Measurements from ENCODE around the gene AGAP3.
"Not testable (repeated sequence)": the region's sequence is repeated elsewhere in the genome, so short reads cannot be mapped to it uniquely, and the experiment has no call there.

AGAP3 gene

DNA sequence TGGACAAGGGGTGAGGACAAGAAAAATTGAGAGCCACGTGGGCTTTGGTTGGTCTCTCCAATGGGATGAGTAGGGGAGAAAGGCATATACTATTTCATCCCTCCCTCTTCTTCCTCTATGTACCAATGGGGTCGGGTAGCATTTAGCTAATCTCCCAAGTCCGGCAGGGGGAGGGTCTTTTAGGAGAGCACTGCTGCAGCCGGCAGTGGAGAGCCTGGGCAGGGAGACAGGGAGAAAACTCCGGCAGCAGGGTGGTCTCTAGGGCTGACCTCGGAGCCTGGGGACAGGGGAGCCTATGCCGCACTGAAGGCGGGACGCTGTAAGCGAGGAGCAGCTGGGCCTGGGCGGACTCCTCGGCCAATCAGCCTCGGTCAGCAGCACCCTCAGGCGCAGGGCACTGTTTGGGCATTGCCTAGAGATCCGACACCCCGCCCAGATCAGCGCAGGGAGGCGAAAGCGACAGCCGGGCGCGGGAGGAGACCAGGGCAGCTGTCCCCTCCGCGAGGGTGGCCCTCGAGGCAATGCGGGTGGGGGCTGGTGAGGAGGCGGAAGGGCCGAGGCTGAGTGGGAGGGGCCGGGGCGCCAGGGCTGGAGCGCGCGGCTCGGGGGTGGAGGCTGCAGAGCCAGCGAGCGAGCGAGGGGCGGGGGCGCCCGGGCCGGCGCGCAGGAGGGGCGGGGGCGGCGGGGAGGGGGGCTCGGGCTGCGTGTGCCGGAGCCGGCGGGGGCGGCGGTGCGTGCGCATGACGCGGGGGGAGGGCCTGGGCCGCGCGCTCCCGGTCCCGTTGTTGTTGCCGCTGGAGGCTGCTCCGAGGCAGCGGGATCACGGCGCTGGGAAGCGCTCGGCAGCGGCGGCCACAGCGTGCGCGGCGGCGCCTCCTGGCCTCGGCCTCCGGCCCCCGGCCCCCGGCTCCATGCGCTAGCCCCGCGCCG, at the start of gene AGAP3:
AGAP3 (plus strand) TSS at position 785 of the 930 bp plus-strand sequence. CDS start 267 bp downstream, outside the sequence.
- peak in 1 of 2 donors; percentile 42 for DNase-seq (ENCODE audit: low read depth in 2 of 2)

DNA sequence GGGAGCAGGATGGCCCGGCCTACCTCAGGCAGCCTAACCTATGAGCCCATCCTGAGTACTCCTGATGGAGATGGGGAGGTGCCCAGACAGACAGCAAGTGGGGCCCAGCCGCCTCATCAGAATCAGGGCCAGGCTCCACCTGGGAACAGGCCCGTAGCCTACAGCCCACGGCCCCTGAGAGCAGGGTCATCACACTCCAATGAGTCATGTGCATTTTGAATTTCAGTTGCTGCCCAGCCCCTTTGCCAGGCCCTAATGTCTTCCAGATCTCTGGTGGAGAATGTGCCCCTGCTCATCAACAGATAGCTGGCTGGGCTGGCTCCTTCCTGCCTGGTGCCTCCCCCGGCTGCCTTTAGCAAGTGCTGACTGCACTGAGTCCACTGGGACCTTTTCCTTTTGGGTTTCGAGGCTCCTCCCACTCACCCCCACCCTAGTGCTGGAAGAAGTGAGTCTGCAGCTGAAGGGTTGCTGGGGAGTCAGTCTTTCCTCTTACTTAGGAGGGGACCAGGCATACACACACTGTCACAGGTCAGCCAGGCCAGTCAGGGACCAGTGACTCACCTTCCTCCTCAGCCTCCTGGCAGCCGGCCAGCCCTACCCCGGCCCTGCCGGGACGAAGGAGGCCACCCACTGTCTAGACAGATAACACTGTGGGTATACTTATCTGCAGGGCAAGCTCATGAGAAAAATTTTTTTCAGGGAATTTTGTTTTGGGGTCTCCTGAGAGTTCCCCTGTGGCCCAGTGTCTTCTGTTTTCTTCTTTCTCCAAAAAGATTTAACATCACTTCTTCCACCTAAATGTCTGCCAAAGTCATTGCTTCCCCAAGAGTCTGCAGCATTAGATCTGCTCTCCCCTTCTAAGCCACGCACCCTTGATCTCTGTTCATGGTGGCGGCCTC, 47.1 kb upstream of the AGAP3 start:
- DNase-seq (ENCODE audit: low read depth in 2 of 2) = peak; percentile 58 to 65

DNA sequence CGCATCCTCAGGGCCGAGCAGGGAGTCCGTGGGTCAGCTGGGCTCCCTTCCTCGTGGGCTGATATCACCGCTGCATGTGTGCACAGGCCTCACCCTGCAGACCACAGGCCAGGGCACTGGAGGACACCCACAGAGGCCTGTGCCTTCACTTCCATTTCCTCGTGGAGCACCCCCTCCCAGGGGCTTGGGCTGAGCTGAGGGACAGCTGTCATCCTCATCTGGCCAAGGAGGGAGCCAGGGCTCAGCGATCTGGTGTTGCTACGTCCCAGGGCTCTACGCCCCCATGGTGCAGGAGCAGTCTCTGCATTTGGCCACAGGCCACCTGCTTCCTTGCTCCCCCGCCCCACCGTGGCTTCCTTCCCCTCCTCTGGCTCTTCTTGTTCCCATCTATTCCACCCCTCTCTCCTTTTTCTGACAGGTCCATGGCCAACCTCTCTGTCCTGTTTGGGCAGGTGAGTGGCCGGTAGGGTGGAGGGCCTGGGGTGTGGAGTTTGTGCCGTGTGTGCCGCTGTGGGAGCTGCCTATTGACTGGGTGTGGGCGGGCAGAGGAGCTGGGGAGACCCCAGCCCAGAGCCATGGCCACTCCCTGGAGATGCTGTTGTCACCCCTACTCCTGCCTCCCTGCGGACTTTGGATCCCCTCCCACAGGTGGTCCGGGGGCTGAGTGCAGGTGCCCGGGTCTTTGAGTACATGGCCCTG, 46.3 kb upstream of the AGAP3 start:
- DNase-seq (ENCODE audit: low read depth in 2 of 2) = no peak

DNA sequence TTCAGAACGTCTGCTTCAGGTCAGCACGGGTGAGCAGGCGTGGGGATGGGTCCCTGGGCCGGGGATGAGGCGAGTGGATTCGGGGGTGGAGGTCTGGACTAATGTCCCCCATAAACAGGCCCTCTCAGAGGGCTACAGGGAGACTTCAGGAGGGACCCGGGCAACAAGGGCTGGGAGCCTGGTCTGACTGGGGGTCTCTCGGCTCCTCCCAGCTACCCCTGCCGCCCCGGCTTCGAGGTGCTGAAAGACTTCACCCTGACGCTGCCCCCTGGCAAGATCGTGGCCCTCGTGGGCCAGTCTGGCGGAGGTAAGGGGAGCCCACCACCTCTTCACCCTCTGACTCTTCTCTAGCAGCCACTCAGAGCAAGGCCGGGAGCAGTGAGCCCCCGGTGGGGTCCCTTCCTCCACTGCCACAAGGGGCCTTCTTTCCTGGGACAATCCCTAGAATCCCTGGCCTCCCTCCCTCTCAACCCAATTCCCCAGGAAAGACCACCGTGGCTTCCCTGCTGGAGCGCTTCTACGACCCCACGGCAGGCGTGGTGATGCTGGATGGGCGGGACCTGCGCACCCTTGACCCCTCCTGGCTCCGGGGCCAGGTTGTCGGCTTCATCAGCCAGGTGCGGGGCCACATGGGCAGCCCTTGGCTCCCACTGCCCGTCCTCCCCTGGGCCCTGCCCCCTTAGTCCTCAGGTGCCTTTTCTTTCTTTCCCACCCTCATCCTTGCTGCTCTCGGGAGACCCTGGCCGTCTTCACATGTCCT, 45.5 kb upstream of the AGAP3 start:
- DNase-seq (ENCODE audit: low read depth in 2 of 2) = no peak

DNA sequence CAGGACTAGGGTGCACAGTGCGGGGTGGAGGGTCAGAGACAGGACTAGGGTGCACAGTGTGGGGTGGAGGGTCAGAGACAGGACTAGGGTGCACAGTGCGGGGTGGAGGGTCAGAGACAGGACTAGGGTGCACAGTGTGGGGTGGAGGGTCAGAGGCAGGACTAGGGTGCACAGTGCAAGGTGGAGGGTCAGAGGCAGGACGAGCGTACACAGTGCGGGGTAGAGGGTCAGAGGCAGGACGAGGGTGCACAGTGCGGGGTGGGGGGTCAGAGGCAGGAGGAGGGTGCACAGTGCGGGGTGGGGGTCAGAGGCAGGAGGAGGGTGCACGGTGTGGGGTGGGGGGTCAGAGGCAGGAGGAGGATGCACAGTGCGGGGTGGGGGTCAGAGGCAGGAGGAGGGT, 42.8 kb upstream of the AGAP3 start:
- DNase-seq (ENCODE audit: low read depth in 2 of 2) = not testable (repeated sequence)

DNA sequence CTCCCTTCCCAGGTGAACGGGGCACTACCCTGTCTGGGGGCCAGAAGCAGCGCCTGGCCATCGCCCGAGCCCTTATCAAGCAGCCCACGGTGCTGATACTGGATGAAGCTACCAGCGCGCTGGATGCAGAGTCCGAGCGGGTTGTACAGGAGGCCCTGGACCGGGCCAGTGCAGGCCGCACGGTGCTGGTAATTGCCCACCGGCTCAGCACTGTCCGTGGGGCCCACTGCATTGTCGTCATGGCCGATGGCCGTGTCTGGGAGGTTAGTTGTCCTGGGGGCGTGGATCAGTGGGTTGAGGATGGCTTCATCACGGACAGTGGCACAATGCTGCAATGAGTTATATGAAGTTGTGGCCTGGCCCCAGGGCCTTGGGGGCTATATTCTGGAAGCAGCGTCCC, 42.3 kb upstream of the AGAP3 start:
- DNase-seq (ENCODE audit: low read depth in 2 of 2) = no peak

DNA sequence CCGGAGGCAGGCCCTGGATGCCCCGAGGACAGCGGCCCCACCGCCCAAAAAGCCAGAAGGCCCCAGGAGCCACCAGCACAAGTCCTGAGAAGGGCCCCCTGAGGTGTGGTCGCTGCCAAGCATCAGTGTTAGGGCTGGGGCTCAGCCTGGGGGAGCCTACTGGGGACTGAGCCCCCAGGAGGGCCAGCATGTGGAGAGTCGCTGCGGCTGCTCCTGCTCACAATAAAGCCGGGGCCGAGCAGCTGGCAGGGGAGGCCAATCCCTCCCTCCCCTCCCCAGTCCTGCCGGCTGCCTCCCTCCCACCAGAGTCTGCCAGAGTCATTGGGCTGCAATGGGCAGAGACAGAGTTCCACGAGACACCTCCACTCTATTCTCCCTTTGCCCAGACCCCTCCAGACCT, 41.0 kb upstream of the AGAP3 start:
- DNase-seq (ENCODE audit: low read depth in 2 of 2) = no peak

DNA sequence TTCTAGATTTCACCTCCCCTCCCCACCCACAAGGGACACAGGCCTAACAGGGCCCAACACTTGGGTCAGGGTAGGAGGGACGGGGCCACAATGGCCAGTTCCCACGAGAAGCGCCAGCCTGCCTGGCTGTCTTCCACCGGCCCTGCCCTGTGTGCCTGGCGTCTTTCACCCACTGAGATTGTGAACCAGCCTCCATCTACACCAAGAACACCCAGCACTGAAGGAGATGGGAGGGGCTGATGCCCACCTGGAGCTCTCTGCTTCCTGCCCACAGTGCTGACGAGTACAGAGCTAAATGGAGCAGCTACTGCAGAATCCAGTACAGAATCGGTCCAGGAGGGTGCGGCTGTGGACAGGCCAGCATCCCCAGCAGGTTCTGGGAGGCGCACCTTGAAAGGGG, 40.3 kb upstream of the AGAP3 start:
- no peak for DNase-seq (ENCODE audit: low read depth in 2 of 2)

DNA sequence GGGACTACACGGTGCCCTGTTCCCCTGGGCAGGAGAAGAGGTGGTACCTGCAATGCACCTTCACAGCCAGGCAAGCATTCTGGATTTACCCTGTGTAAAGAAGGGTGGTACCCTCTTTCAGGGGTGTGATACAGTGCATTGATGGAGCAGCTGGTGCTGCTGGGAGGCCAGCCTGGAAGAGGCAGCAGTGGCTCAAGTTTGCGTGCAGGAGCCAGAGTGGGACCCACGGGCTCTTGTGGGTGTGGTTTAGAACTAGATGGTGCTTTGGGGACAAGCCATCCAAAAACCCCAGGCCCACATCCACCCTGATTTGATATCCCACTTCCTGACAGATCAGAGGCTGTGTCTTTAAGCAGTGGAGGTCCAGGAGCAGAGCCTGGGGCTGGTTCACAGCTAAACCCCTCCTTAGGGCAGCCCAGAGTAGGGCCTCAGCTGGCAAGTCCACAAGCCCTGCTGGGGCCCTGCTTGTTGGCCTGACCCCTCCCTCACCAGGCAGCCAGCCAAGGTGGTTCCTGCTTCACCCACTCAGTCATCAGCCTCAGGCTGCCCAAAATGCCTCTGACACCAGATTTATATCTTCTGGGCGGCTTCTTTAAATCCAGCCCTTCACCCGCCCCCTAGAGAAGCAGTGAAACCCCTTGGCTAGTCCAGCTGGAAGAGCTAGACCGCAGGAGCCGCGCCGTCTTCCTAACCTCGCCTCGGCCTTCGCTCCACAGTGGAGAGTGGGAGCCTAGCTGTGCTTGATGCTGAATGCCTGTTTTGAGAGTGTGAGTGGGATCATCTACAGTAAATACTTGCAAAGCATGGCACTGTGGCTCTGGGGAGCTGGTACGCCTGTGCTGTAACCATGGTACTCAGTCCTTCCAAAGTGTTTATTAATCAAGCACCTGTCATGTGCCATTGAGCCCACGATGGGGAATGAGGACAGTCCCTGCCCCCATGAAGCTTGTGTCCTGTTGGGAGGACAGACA, 39.4 kb upstream of the AGAP3 start:
- no peak for DNase-seq (ENCODE audit: low read depth in 2 of 2)

DNA sequence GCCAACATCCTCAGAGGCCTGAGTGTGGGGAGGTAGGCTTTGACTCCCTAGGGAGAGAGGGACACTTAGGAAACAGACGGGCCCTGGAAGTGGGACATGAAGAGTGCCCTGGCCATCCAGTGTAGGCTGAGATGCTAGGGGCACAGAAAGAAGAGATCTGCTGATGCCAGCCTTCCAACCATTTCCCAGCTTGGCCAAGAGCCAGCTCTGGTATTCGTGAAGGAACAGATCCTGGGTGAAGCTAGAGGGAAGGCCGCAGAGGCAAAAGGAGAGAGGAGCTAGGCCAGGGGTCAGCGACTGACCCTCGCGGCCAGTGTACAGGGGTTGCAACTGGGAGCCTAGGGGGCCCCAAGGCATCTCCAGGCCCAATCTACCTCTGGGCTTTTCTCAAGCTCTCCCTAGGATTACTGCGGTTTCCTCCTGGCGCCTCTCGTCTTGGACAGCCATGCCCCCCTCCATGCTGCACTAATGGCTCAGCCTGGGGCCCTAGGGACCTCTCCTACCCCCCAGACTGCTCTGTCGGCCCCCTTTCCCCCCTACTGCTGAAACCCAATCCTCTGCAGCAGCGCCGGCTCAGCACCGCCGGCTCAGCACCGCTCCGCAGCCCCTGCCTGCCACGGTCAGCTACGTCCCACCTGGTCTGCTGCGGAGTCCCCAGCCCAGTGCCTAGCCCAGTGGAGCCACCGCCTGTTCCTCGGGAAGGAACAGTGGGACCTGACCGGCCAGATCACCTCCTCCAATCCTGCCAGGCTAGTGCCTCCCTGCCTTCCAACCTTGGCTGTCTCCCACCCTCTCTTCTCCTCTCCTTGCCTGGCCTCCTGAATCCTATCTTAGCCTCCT, 38.1 kb upstream of the AGAP3 start, which contains the start of gene ASIC3:
ASIC3 (plus strand) TSS at position 556 of the 840 bp plus-strand sequence. CDS start 355 bp downstream, outside the sequence.
- DNase-seq (ENCODE audit: low read depth in 2 of 2) = no peak

DNA sequence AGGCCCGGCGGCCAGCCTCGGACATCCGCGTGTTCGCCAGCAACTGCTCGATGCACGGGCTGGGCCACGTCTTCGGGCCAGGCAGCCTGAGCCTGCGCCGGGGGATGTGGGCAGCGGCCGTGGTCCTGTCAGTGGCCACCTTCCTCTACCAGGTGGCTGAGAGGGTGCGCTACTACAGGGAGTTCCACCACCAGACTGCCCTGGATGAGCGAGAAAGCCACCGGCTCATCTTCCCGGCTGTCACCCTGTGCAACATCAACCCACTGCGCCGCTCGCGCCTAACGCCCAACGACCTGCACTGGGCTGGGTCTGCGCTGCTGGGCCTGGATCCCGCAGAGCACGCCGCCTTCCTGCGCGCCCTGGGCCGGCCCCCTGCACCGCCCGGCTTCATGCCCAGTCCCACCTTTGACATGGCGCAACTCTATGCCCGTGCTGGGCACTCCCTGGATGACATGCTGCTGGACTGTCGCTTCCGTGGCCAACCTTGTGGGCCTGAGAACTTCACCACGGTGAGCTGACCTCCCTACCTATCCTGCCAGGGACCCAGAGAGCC, 37.3 kb upstream of the AGAP3 start:
- no peak for DNase-seq (ENCODE audit: low read depth in 2 of 2)

DNA sequence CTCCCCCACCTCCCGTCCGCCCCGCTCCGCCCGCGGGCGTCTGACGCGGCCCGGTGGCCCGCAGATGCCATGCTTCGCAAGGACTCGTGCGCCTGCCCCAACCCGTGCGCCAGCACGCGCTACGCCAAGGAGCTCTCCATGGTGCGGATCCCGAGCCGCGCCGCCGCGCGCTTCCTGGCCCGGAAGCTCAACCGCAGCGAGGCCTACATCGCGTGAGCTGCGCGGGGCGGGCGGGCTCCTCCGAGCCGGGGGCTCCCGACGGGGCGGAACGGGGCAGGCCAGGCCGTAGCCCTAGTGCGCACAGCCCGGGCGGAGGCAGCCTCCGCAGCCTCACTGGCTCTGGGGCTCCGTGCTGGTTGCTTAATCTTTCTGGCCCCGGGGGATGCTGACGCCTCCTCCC, 35.2 kb upstream of the AGAP3 start:
- DNase-seq (ENCODE audit: low read depth in 2 of 2) = no peak

DNA sequence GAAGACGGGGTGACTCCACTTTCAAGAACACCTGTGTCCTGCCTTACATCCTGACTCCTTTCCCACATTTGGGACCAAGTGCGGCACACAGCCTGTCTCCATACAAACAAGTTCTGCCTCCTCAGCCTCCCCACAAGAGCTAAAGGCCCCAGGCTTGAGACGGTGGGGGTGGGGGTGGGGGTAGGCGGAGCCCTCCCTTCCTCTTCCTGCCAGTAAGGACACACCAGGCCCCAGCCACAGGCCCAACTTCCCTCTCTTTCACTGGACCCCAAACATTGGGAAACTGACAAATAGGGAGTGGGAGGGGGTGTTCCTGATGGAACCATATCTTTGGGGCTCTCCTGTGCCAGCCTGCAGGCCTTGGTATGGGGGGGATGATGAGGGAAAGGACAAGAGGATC, 33.2 kb upstream of the AGAP3 start:
- no peak for DNase-seq (ENCODE audit: low read depth in 2 of 2)

DNA sequence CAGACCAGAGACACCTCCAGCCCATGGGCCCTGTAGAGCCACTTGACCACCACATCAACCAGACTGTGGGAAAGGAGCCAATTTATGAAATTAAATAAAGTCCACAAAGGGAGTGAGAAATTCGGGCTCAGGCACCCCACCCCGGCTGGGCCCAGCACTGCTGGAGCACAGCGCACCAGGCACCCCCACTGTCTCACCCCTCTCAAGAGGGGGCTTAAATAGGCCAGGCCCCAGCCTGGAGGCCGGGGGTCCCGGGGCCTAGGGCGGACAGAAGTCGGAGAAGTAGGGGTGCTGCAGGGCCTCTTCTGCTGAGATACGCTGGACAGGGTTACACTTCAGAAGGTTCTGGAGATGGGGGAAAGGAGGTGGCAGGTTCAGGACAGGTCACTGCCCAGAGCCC, 32.5 kb upstream of the AGAP3 start:
- no peak for DNase-seq (ENCODE audit: low read depth in 2 of 2)

DNA sequence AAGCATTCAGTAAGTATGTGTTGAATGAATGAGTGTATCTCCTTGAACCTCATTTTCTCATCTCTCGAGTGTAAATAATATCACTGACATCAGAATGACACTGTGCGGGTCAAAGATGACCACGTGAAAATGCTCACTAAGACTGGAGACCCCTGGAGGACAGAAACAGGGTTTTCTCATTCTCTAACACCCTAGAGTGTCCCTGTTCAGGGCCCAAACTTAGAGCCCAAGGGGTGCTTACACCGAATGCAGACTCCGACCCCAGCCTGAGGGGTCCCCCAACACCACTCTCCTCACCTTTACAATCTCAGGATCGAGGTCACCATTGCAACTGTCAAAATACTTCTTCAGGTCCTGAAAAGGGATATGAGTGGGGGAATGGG, 30.0 kb upstream of the AGAP3 start:
- no peak for DNase-seq (ENCODE audit: low read depth in 2 of 2)

DNA sequence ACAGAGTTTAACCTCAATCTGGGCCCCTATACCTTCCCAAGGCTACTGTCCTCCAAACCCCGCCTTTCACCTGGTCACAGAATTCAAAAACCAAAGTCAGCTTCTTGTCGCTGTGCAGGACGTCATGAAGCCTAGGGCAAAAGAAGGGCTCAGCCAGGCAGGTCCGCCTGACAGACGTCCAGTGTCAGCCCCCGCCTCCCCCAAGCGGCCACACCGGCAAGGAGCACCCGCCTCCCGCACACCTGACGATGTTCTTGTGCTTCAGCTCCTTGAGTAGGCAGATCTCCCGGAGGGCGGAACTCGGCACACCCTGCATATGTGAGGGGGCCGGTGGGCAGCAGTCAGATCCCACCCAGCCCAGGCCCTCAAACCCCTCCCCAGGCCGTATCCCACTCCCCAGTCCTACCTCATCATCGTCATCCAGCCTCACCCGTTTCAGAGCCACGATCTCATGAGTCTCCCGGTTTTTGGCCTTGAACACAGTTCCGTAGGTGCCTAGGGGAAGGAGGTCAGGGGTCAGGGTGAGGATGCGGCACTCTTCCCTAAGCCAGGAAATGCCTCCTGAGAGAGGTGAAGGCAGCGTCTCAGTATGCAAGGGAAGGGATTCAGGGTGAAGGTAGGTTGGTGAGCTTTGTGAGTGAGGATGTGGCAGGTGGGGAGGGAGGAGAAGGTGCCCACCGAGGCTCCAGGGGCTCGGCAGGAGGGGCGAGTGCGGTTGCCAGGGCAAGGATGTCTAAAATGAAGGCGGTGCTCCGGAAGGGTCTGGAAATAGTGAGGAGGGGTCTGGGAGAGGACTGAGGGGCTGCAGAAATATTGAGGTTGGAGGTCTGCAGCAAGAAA, 29.4 kb upstream of the AGAP3 start:
- DNase-seq (ENCODE audit: low read depth in 2 of 2) = no peak

DNA sequence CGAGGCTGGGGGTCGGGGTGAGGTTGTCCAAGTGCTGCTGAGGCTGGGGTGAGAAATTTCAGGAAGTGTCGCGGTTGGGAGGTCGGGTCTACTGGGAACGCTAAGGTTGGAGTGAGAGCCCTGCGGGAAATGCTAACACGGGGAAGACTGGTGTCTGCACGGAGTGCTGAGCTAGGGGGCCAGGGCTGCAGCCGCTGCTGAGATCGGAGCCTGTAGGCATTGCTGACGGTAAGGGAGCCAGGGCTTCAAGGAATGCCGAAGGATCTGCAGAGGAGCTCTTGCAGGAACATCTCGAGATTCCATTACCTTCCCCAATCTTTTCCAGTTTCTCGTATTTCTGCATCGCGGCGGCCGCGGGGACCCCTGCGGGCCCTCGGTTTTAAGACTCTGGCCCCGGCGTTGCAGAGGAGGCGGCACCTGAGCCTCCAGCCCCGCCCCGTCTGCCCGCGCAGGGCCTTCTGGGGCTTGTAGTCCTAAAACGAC, 28.7 kb upstream of the AGAP3 start, which contains the start of gene CDK5:
CDK5 (minus strand) TSS at position 392 of the 483 bp plus-strand sequence; CDS start at position 343, 49 bp downstream.
- no peak for DNase-seq (ENCODE audit: low read depth in 2 of 2)
